Muscle of back (tissue), 11 donors: ENCODE measurements around the gene NEU3. TPM values are rescaled to one million over a fixed set of nuclear protein-coding genes. Genes with fewer than 3 reads are reported as not detected.
"Not testable (repeated sequence)": the region's sequence is repeated elsewhere in the genome, so short reads cannot be mapped to it uniquely, and the experiment has no call there.

ENCODE experiments used
- DNase-seq, 3 donors: peaks; one replicate each; pipeline versions ENCODE4 v3.0.0 to v3.0.0-alpha.2; 2013
- polyA plus RNA-seq, 10 donors: library from polyadenylated mRNA; unstranded; fragments of 120-200 nt; gene quantifications; one replicate each; pipeline ENCODE4 v1.2.1, GENCODE V29; 2013; ENCODE audit not compliant: insufficient read length in 10 of 10

The NEU3 gene
- polyA plus RNA-seq, 10 donors: 5.1 to 22.8 (median 16.5) TPM

DNA sequence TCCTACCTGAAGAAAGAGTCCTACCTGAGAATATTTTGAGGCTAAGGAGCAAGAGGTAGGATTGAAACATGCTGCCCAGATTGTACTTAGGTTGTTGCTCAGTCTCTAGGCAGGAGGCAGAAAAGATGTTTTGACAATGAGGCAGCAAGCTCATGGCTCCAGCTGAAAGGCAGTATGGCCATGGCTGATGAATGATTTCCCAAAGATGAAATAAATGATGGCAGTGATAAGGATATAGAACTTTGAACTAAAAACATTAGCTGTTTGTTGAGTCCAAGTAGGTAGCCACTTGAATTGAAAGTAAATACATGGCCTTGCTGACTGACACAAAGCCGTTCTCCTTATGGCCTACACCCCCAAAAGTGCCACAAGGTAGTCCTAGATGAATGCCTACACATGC lies 6.8 kb upstream of the NEU3 start:
- DNase-seq: no peak

DNA sequence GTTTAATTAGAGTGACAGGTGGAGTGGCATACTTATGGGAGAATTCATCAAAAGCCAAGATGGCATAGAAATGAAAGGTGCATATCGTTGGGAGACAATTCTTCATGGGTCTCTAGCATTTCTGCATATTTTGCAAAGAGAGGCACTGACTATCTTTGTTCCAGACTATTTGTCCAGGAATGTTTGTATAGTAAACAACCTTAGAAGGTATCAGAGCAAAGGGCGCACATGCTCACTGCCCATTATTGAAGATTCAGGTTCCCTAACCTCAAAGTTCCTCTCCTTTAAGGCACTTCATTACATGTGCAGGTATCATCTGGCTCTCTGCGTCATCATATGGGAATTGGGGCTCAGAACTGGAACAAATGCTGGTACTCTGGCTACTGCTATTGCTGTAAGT lies 4.7 kb upstream of the NEU3 start:
- DNase-seq: no peak

DNA sequence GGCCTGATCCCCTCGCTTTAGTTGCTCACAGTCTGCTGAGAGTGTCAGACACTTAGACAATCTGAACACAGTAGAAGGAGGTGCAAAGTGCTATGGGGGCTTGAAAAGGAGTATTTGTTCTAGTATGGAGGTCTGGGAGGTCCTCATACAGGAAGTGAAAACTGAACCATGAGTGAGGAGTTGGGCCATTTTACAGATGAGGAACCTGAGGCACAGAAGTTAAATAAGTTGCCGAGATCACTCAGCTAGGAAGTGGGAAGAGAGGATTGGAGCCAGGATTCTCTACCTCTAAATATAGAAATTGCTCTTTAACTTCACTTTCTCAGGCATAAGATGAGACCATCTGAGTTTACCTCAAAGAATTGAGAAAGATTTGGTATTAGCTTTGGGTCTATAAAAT lies 4.0 kb upstream of the NEU3 start:
- no peak for DNase-seq

DNA sequence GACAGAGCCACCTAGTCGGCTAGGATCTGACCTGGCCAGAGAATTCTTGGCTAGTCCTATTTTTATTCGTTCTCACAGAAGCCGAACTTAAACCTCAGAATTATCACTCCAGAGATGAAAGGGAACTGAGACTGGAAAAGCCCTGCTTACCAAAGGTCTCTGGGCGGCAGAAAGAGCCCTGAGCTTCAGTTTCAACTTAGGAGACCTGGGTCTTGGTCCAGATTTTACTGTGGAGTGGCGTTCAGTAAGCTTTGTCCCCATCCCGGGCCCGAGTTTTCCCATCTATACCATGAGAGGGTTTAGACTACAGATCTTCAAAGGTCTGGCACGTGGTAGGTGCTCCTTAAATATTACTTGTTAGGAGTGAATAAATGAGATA lies 516 bp downstream of the NEU3 start:
- no peak for DNase-seq

DNA sequence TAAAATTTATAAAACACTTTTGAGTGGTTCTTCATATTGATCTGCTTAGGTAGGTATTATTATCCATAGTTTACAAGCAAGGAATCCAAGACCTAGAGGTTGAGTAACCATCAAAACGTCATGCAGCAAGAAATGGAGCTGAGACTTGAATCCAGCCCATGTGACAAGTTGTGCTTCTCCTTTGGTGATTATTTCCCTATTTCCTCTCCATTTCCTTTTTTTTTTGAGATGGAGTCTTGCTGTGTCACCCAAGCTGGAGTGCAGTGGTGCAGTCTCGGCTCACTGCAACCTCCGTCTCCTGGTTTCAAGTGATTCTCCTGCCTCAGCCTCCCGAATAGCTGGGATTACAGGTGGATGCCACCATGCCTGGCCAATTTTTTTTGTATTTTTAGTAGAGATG lies 1.4 kb downstream of the NEU3 start:
- DNase-seq: not testable (repeated sequence)

DNA sequence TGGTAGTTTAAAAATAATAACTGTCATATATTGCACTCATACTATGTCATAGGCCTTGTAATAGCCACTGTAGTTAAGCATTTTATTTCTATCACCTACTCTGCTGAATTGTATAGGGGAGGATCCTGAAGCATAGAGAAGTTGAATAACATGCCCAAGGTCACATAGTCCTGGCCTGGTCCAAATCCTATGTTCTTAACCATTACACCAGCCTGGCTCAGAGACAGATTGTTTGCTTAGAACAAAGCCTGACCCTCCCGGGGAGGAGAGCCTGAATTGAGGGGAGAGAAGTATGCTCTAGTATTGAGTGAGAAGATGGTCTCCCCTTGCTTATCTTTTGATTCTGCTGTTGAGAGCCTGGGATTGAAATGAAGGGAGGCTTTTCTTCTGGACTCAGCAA lies 2.2 kb downstream of the NEU3 start:
- no peak for DNase-seq

DNA sequence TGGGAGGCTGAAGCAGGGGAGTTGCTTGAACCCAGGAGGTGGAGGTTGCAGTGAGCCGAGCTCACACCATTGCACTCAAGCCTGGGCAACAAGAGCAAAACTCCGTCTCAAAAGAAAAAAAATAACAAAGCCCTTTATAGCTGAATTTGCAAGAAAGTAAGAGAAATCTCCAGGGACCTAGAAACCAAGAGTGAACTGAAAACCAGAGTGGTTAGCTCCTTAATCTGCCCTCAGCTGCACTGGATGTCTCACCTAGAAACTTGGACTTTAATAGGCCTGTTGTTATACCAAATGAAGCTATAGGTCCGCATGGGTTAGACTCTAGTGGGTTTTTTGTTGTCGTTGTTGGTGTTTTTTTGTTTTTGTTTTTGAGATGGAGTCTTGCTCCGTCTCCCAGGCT lies 4.1 kb downstream of the NEU3 start:
- DNase-seq: no peak

DNA sequence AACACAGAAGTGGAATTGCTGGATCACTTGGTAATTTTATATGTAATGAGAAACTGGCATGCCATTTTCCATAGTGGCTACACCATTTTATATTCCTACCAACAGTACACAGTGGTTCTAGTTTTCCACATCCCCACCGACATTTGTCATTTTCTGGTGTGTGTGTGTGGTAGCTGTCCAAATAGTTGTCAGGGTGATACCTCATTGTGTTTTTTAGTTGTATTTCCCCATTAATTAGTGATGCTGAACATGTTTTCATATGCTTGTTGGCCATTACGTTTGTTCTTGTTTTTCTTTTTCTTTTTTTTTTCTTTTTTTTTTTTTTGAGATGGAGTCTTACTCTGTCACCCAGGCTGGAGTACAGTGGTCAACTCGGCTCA lies 12.2 kb downstream of the NEU3 start:
- DNase-seq: no peak

DNA sequence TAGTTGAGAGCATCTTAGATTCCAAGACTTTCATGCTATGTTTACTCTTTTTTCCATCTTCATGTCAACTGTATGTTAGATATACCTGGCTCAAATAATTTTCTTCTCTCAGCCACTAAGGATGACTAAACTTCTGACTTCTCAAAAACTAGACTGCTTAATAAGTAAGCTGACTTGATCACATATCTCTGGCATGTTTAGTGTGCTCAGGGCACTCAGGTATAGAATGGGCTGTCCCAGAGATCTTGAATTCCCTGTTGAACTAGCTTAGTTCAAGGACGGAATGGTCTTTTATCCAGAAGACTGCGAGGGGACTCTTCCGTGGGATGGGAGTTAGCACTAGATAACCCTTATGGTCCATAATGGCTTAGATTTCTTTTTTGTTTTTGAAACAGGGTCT lies 13.0 kb downstream of the NEU3 start:
- DNase-seq: no peak

DNA sequence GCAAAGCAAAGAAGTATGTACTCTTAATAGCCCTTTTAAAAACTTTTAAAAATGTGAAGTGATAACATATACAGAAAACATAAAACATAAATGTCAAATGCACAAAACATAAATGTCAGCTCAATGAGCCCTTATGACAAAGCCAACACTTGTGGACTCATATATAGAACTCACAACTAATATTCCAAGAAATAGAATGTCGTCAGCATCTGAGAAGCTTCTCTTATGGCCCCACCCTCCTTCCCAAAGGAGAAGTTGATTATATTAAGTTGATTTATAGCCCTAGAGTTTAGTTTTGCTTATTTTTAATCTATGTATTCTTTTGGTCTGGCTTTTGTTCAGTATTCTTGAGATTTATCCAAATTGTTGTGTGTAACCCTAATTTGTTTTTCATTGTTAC lies 13.8 kb downstream of the NEU3 start:
- DNase-seq: no peak

DNA sequence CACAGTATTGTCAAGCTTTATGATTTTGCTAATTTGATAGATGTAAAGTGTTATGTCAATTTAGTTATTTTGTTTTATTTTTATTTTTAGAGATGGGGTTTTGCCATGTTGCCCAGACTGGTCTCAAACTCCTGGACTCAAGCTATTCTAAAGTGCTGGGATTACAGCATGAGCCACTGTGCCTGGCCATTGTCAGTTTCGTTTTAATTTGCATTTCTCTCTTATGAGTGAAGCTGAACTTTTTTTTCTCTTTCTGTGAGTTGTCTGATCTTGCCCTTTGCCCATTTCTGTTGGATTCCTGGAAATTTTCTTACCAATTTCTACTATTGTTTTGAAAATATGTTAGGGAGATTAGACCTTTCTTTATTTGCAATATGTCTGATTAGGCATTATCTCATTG lies 15.5 kb downstream of the NEU3 start:
- DNase-seq: no peak

DNA sequence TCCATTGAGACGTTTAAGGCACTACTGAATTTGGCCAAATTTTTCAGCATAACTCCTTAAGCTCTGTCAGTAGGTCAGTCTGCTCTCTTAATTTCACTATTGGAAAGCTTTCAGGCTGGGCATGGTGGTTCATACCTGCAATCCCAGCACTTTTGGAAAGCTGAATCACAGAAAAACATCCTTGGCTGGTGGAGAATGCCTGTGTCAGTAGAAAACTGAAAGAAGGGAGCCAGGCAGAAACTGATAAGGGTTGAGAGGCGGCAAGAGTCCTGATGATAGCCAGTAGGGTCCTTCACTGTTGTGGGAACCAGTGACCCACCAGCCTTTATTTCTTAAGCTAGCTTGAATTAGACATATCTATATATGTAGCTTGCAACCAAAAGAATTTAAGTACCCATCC lies 22.6 kb downstream of the NEU3 start:
- DNase-seq: no peak

DNA sequence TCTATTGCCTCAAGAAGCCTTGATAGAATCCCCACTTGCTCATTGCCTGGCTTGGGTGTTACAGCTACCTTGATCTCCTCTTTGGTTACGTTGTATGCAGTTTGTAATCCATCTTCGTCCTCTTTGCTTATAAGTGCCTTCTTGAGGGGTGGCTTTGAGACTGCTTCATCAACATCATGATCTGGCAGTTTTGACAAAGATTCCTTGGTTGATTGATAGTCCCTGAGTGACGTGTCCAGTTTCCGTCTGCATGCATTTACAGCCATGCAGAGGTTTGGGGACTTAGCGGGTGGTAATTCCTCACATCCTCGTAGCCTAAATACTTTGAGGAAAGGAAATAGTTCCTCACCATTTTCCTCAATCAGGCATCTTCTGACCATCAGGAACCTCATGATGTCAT lies 23.1 kb downstream of the NEU3 start:
- no peak for DNase-seq

DNA sequence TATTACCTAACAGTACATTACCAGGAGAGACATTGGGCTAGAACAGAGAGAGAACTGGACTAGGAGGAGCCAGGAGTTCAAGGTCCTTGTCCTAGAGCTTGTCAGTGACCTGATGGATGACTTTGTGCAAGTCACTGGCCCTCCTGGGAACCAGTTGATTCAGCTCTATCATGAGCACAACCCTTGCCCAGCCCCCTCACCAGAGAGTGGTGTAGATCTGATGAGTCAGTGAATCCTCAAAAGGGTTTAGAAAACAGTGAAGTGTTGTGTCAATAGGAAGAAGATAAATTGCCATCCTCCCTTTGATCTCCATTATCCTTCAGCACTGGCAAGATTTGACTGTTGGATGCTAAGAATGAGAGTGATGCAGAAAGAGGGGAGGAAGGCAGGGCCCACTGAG lies 24.3 kb downstream of the NEU3 start:
- no peak for DNase-seq

DNA sequence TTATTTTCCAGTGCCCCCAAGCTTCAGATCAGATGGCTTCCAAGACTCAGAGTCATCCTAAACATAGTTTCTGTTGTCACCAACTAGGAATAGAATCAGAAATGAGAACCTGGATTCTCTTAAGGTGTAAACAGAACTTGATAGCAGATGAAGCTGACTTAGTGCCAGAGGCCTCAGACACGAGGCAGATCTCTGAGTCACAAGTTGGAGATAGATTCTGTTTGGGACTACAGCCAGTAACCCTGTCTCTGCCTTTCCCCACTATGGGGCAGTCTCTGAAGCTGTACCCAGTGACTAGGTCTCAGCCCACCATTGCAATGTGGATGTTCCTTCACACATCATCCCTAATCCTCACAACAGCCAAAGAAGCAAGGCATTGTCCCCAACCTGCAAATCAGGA lies 25.4 kb downstream of the NEU3 start:
- peak; percentile 9 to 78 (median 55) for DNase-seq

DNA sequence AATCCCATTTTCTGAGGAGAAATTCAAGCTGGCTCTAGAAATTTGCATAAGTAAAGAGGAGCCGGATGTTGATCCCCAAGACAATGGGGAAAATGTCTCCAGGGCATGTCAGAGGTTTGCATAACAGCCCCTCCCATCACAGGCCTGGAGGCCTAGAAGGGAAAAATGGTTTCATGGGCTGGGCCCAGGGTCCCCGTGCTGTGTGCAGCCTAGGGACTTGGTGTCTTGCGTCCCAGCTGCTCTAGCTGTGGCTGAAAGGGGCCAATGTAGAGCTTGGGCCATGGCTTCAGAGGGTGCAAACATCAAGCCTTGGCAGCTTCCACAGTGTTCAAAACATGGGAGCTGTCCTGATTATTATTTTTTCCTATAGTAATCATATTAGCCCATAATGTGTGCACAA lies 30.5 kb downstream of the NEU3 start:
- not testable (repeated sequence) for DNase-seq

DNA sequence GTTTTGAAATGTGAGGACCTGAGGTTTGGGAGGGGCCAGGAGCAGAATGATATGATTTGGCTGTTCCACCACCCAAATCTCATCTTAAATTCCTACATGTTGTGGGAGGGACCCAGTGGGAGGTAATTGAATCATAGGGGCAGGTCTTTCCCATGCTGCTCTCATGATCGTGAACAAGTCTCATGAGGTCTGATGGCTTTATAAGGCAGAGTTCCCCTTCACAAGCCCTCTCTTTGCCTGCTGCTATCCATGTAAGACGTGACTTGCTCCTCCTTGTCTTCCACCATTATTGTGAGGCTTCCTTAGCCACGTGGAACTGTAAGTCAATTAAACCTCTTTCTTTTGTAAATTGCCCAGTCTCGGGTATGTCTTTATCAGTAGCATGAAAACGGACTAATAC lies 31.6 kb downstream of the NEU3 start:
- not testable (repeated sequence) for DNase-seq

DNA sequence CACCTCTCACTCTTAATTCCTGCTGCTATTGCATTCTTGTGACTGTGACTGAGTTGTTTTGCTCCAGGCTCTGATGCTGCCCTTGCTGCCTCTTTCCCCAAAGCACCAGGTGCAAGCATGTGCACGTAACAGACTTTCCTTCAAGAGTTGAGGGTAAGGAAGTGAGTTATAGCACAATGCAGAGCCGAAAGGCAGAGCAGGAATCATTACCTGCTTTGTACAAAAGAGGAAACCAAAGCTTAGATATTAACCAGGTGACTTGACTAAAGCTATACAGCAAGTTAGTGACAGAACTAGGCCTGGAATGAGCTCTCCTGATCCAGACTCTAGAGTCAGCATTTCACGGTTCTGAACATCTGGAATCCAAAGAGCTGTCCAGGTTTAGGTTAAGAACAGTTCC lies 33.6 kb downstream of the NEU3 start:
- no peak for DNase-seq

DNA sequence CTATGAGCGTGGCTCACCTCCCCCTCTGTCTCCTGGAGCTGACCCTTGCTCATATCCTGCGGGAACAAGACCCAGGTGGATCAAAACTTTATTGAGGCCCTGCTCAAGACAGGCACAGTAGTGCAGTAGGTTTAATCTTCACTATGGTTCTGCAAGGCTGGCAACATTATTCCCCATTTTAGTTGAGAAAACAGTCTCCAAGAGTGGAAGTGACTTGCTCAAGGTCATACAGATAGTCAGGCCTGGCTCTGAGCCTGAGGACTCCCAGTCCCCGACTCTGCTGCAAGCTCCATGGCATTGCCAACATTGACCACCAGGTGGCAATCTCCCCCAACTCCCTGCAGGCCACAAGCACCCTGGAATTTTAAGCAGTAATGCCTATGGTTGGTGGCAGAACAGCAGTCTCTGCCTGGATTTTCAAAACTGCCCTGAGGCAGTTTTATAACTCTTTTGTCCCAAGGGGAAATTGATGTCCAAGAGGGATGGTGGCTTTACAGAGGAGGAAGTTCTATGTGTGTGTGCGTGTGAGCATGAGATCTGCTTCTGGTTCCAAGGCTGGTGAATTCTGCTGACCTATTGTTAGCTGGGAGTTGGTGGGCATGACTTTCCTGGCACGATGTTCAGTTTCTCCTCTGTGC lies 34.1 kb downstream of the NEU3 start:
- DNase-seq: peak; percentile 60 to 78 (median 73)

DNA sequence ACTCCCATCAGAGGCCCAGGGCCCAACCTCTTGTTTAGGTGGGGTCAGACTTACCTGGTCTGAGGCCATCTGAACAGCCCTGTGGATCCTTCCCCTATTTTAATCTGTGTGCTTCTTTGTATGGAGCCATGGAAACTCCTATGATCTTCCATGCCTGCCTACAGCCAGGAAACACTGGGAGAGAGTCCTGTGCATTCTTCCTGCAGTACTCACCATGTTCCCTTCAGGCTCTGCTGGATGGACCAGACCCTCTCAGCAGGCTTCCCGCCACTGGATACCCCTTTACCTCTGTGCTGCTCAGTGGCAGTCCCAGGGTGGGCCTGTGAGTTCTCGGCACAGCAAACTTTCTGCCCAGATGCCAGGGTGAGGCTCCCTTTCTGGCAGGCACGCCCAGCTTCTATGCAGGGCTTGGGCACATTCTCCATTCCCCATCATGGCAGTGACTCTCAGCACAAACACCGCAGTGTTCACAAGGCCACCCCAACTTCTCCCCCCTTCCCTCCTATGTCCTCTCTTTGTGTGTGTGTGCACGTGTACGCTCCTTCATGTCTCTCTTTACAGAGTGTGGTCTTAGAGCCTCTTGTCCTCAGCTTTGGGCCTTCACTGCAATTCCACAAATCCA lies 34.8 kb downstream of the NEU3 start:
- DNase-seq: no peak

DNA sequence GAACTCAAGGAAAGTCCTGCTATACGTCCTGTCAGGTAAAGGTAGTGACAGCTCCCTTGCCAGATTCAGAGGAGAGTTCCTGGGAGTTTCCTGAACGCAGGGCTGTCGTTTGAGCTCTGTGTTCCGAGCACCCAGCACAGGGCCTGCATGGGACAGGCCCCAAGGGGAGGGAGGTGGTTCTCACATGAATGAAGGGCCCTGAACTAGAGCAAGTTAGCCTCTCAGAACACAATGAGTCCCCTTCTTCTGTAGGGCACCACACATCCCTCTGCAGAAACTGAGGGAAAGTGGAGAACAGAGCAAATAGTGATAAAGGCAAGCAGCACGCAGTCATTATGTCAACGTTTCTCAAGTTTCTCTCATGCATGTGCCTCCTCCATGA lies 35.3 kb downstream of the NEU3 start:
- DNase-seq: no peak

DNA sequence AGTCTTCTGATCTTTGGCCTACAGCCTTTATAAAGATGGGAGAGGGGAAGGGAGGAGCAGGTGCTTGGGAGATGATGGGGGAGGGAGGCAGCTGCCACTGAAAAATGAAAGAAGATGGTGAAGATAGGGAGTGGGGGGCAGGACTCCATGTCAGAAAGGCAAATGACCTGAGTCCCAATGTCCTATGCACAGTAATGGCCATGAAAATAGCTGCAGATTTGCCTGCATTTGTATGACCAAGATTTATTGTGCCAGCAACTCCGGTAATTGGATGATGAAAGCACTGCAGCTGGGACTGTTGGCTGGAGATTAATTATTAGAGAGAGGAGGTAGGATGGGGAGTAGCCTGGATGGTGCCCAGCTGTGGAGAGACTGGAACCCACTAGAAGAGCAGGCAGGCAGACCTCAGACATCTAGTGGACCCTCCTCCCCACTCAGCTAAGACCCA lies 36.1 kb downstream of the NEU3 start:
- no peak for DNase-seq

DNA sequence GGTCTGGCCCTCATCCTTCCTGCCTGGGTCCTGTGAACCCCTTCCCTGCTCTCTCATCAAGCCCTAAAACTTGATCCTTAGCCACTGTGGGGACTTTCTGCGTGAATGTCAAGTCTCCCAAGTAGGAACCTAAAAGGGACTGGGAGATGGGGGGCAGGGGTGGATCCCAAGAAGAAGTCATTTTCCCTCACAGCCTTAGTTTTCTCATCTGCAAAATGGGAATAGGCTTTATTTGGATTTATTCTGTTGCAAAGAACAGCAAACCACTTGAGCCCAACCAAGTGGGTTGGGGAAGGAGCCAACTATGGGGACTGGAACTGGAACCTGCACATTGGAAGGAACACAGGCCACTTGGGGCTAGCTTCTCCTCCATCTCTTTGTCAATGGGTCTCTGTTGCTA lies 36.8 kb downstream of the NEU3 start:
- DNase-seq: no peak

DNA sequence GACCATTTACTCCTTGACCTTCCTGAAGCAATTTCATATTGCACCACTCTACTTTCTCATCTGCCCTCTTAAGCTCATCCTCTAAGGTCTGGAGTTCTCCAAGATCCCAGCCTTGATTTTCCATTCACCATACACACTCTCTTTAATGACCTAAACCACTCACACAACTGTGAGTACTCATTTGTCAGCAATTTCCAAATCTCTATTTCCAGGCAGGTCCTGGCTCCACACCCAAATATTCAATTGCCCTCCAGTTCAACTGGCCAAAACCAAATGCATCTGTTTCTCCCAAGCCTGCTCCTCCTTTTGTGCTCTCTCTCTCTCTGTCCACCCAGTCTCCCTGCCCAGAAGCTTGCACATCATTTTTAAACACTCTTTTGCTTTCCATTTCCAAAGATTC lies 39.6 kb downstream of the NEU3 start:
- no peak for DNase-seq
